ENCODE measurements around the gene BSG.

- TF ChIP-seq CTCF (IDR thresholded peaks at IDR 0.05) (no peak), ATF2 (CRISPR knock-in tag; IDR thresholded peaks at IDR 0.05; ENCODE audit: borderline replicate concordance, low read depth) (no peak), CBFB (CRISPR knock-in tag; IDR thresholded peaks at IDR 0.05; ENCODE audit: low read depth) (no peak), ESRRA (CRISPR knock-in tag; IDR thresholded peaks at IDR 0.05; ENCODE audit: borderline replicate concordance) (no peak), PRDM15 (CRISPR knock-in tag; IDR thresholded peaks at IDR 0.05) (no peak), E2F1 (CRISPR knock-in tag; IDR thresholded peaks at IDR 0.05) (no peak), FOXJ3 (CRISPR knock-in tag; IDR thresholded peaks at IDR 0.05; ENCODE audit: borderline replicate concordance) (no peak), GTF2I (CRISPR knock-in tag; conservative IDR thresholded peaks at IDR 0.05) (no peak), ELF4 (CRISPR knock-in tag; IDR thresholded peaks at IDR 0.05; ENCODE audit: low read depth) (no peak), ZNF512 (CRISPR knock-in tag; IDR thresholded peaks at IDR 0.05; ENCODE audit: borderline replicate concordance) (no peak), TCF7 (CRISPR knock-in tag; IDR thresholded peaks at IDR 0.05; ENCODE audit: low read depth) (no peak), TEAD1 (CRISPR knock-in tag; IDR thresholded peaks at IDR 0.05) (no peak)
- TF ChIP-seq, protein P1, sequence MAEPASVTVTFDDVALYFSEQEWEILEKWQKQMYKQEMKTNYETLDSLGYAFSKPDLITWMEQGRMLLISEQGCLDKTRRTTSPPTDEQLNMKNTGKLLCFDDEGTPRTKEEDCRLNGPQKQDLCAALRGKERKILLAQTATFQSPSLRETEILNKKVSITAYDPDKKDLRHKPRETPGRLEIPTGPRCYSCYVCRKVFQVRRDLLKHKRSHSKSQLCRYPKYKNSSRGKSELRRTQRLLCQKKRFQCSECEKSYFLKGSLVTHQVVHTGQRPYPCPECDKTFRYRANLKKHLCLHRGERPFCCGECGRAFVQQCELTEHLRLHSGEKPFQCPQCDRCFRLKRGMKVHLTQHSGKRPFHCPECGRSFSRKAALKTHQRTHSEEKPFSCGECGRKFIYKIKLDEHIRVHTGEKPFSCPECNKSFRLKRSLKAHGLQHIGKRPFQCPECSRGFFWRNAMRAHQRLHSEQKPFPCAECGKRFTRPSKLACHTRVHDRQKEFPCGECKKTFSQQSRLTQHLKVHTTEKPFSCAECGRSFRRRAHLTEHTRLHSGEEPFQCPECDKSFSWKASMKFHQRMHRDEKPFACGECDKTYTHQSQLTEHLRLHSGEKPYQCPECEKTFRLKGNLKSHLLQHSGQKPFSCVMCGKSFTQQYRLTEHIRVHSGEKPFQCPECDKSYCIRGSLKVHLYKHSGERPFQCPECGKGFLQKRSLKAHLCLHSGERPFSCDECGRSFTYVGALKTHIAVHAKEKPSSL (CRISPR knock-in tag; conservative IDR thresholded peaks at IDR 0.05), result no peak
- TF ChIP-seq, protein P2, sequence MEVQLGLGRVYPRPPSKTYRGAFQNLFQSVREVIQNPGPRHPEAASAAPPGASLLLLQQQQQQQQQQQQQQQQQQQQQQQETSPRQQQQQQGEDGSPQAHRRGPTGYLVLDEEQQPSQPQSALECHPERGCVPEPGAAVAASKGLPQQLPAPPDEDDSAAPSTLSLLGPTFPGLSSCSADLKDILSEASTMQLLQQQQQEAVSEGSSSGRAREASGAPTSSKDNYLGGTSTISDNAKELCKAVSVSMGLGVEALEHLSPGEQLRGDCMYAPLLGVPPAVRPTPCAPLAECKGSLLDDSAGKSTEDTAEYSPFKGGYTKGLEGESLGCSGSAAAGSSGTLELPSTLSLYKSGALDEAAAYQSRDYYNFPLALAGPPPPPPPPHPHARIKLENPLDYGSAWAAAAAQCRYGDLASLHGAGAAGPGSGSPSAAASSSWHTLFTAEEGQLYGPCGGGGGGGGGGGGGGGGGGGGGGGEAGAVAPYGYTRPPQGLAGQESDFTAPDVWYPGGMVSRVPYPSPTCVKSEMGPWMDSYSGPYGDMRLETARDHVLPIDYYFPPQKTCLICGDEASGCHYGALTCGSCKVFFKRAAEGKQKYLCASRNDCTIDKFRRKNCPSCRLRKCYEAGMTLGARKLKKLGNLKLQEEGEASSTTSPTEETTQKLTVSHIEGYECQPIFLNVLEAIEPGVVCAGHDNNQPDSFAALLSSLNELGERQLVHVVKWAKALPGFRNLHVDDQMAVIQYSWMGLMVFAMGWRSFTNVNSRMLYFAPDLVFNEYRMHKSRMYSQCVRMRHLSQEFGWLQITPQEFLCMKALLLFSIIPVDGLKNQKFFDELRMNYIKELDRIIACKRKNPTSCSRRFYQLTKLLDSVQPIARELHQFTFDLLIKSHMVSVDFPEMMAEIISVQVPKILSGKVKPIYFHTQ (CRISPR knock-in tag; IDR thresholded peaks at IDR 0.05), result no peak
These were observed 19.7 kb downstream of the BSG start for GRCh38 chr19:592101-592500.

Data from WTC11 (cell line).